Endothelial cell of umbilical vein (primary cell): ENCODE data around the gene TSPYL2. TPM values are rescaled to one million over a fixed set of nuclear protein-coding genes. Genes with fewer than 3 reads are reported as not detected.

Experiments
- BruUV-seq: library from RNA; stranded (reverse); fragments of 400-500 nt; replicated peaks from 2 replicates; lab custom pipeline; 2021; lab: Mats Ljungman, UMichigan
- CTCF ChIA-PET: fragments of 300-600, 350-600 bp; sonication (Branson Sonifier 250); formaldehyde crosslinking; loops from one replicate; lab custom pipeline; 2021; ENCODE audit warnings: antibody characterized with exemption, inconsistent platforms; lab: Charles Lee
- POLR2A ChIA-PET: fragments of 300-600, 350-600 bp; sonication (Branson Sonifier 250); formaldehyde crosslinking; loops from one replicate; lab custom pipeline; 2021; ENCODE audit warnings: antibody characterized with exemption, inconsistent platforms; lab: Charles Lee
- DNase-seq: peaks from one replicate; pipeline ENCODE4 v3.0.0-alpha.2; 2011; ENCODE audit warnings: low read depth, low spot score
- FAIRE-seq: peaks from 2 replicates; lab custom pipeline; 2011; peaks lifted over from hg19 to GRCh38; lab: Jason Lieb, UNC
- H2AFZ ChIP-seq: 2 replicates; pipeline ENCODE4 v1.6.0; 2012; ENCODE audit warnings: low read depth, low read length, control low read depth, inconsistent platforms
- H3K27ac ChIP-seq: 2 replicates; pipeline ENCODE4 v1.5.1; 2011; ENCODE audit warnings: low read depth, mild to moderate bottlenecking, control low read depth, low read length, moderate library complexity; ENCODE audit not compliant: insufficient read depth
- H3K27me3 ChIP-seq, 2 experiments: 2 replicates each; pipeline versions ENCODE4 v1.6.0 to v1.6.1; 2011; ENCODE audit warnings: low read length in 2 of 2, mixed read lengths in 1 of 2; ENCODE audit not compliant: control insufficient read depth in 2 of 2, insufficient read depth in 2 of 2
- H3K36me3 ChIP-seq, 2 experiments: 2 replicates in 1 of 2; 3 replicates in 1 of 2; pipeline ENCODE4 v1.5.1; 2011; ENCODE audit warnings: low read length in 2 of 2, mild to moderate bottlenecking in 1 of 2, moderate library complexity in 1 of 2; ENCODE audit not compliant: control insufficient read depth in 2 of 2, insufficient read depth in 2 of 2; ENCODE audit errors: extremely low read depth in 1 of 2
- H3K4me1 ChIP-seq: 3 replicates; pipeline ENCODE4 v1.5.1; 2011; ENCODE audit warnings: mild to moderate bottlenecking, low read length; ENCODE audit not compliant: control insufficient read depth, insufficient read depth; ENCODE audit errors: extremely low read depth
- H3K4me2 ChIP-seq: 2 replicates; pipeline ENCODE4 v1.6.1; 2011; ENCODE audit warnings: low read length, control low read depth, mixed read lengths; ENCODE audit not compliant: insufficient read depth
- H3K4me3 ChIP-seq, 3 experiments: fragments of 200-600 bp in 1 of 3; sonication (generic), shearing (Covaris generic) in 1 of 3; replicated peaks in 1 of 3; 2 replicates each; pipeline ENCODE4 v1.5.1; 2011 to 2016; ENCODE audit warnings: control low read depth in 3 of 3, low read length in 3 of 3, mild to moderate bottlenecking in 2 of 3, inconsistent platforms in 1 of 3, low read depth in 1 of 3, moderate library complexity in 1 of 3; ENCODE audit not compliant: insufficient read depth in 1 of 3
- H3K79me2 ChIP-seq: 2 replicates; pipeline ENCODE4 v1.6.0; 2012; ENCODE audit warnings: low read length, inconsistent platforms; ENCODE audit not compliant: control insufficient read depth, insufficient read depth
- H3K9ac ChIP-seq: replicated peaks from 2 replicates; pipeline ENCODE3; 2011; ENCODE audit warnings: low read length, control low read depth; ENCODE audit not compliant: insufficient read depth; ENCODE audit errors: extremely low read depth
- H3K9me1 ChIP-seq: replicated peaks from 3 replicates; pipeline ENCODE4 v1.6.0; 2011; ENCODE audit warnings: mild to moderate bottlenecking, low read length; ENCODE audit not compliant: control insufficient read depth, insufficient read depth; ENCODE audit errors: extremely low read depth
- H3K9me3 ChIP-seq: replicated peaks from 2 replicates; pipeline ENCODE4 v1.5.1; 2012; ENCODE audit warnings: low read length, inconsistent platforms; ENCODE audit not compliant: control insufficient read depth, insufficient read depth
- H4K20me1 ChIP-seq: replicated peaks from 2 replicates; pipeline ENCODE3; 2011; ENCODE audit warnings: mild to moderate bottlenecking, low read length; ENCODE audit not compliant: control insufficient read depth, insufficient read depth; ENCODE audit errors: extremely low read depth
- CTCF ChIP-seq, 2 donors: IDR thresholded peaks; 1 replicate in 1 of 2; 2 replicates in 1 of 2; pipeline ENCODE4 v1.5.1; 2011; ENCODE audit warnings: low read length in 2 of 2, mild to moderate bottlenecking in 2 of 2, moderate library complexity in 2 of 2, control low read depth in 1 of 2, inconsistent platforms in 1 of 2, low read depth in 1 of 2; ENCODE audit not compliant: insufficient read depth in 1 of 2; ENCODE audit errors: extremely low read depth in 1 of 2
- FOS ChIP-seq: IDR thresholded peaks from 2 replicates; pipeline ENCODE4 v1.6.1; 2011; ENCODE audit warnings: mild to moderate bottlenecking, low read length, moderate library complexity, borderline replicate concordance; ENCODE audit not compliant: insufficient read depth
- JUN ChIP-seq: IDR thresholded peaks from 2 replicates; pipeline ENCODE4 v1.6.1; 2011; ENCODE audit warnings: borderline replicate concordance, low read depth; ENCODE audit not compliant: insufficient read length, insufficient read depth
- MAX ChIP-seq: IDR thresholded peaks from 2 replicates; pipeline ENCODE4 v1.6.1; 2011; ENCODE audit not compliant: insufficient read depth, insufficient read length
- POLR2A ChIP-seq: IDR thresholded peaks from 2 replicates; pipeline ENCODE4 v1.6.1; 2012; ENCODE audit warnings: low read depth, mild to moderate bottlenecking, control low read depth, low read length
- dilution Hi-C: fragments of 300-500 bp; cut with MboI; formaldehyde crosslinking; loops from one replicate; pipeline ENCODE4 v1.15.0; 2019; ENCODE audit warnings: low sequenced_read_pairs; ENCODE audit not compliant: extremely low pct_ligation_motif_present
- intact Hi-C: fragments of 100-400 bp; cut with micrococcal nuclease; formaldehyde crosslinking; loops from one replicate; pipeline ENCODE4 v1.10.0; 2022
- polyA plus RNA-seq, 4 experiments: library from polyadenylated mRNA; depleted of rRNA in 3 of 4; stranded (reverse) in 3 of 4; unstranded in 1 of 4; fragments of >200 nt; gene quantifications; 2 replicates each; pipeline versions ENCODE4 v1.2.1 to v1.2.3, GENCODE V29; 2011 to 2012; ENCODE audit warnings: missing spikeins in 1 of 4
- total RNA-seq: library from RNA; stranded (reverse); gene quantifications from 2 replicates; pipeline ENCODE4 v1.2.3, GENCODE V29; 2021

Gene TSPYL2
- total and polyA plus RNA-seq, 2 donors (not counting 3 experiments of a cell fraction or from before 2014, with no cell fraction given), result 17.3 to 17.8 TPM

GRCh38 chrX:53093748-53094581 lies 11.8 kb downstream of the TSPYL2 start, which contains the start of gene KANTR:
TSS of gene KANTR (plus strand) at chrX:53094142. CDS start at chrX:53124273, 30,131 bp downstream.
- Histone ChIP-seq H3K4me2 (peak within 1 kb of the TSS; percentile 92), H3K4me3 (peak within 1 kb of the TSS; percentile 2 to 72 (median 70)), H3K9me1 (no peaks in the 10 kb centered on the region), H2AFZ (peak within 1 kb of the TSS; percentile 94), H3K4me1 (peaks cover 12% of the 10 kb centered on the region), H3K79me2 (no peaks in the 10 kb centered on the region), H3K27me3 (no peaks in the 10 kb centered on the region), H3K36me3 (no peaks in the 10 kb centered on the region), H3K9me3 (no peaks in the 10 kb centered on the region), H4K20me1 (no peaks in the 10 kb centered on the region), H3K9ac (peak within 1 kb of the TSS; percentile 67), H3K27ac (peak within 1 kb of the TSS; percentile 83)
- intact Hi-C loops (loop anchor here (1.0 to 10.0 kb wide), 5 partner anchors 12 to 331 kb away; partner anchors contain the start of genes GPR173, RIBC1, SMC1A and TSPYL2), dilution Hi-C loops (no loop called here)
- FAIRE-seq, result peak; percentile 95
- TF ChIP-seq JUN, result no peak
- peak in 1 of 2 donors; percentile 9 for TF ChIP-seq CTCF (IDR thresholded peaks at IDR 0.05; ENCODE audit: extremely low read depth in 1 of 2, insufficient read depth in 1 of 2, low read depth in 1 of 2, low read length in 2 of 2)
- no peak for TF ChIP-seq MAX
- no peak for TF ChIP-seq FOS
- TF ChIP-seq POLR2A, result peak; percentile 41
- CTCF ChIA-PET, result interaction anchor here (0.6 kb wide), 1 partner anchor 98 kb away, joined by 5 read pairs; no protein-coding TSS in a partner anchor
- DNase-seq, result peak; percentile 95
- BruUV-seq, result no TSS peak
- POLR2A ChIA-PET, result no interaction called here
